Neuronal stem cell (in vitro differentiated cells): ENCODE results near the gene TMCC2.
"Not testable (repeated sequence)": the region's sequence is repeated elsewhere in the genome, so short reads cannot be mapped to it uniquely, and the experiment has no call there.

Experiments used
- DNase-seq: peaks from one replicate; pipeline ENCODE4 v3.0.0-alpha.2; 2013; ENCODE audit warnings: low spot score
- H2AFZ ChIP-seq: one replicate; pipeline ENCODE4 v1.6.1; 2013; ENCODE audit warnings: mild to moderate bottlenecking, low read length, inconsistent platforms
- H2AK5ac ChIP-seq: 2 replicates; pipeline ENCODE4 v1.6.1; 2013; ENCODE audit warnings: low read depth, mild to moderate bottlenecking, inconsistent platforms, low read length, moderate library complexity, mixed read lengths
- H2BK120ac ChIP-seq: 2 replicates; pipeline ENCODE4 v1.6.1; 2013; ENCODE audit warnings: low read depth, mild to moderate bottlenecking, inconsistent platforms, low read length, moderate library complexity, mixed read lengths
- H2BK12ac ChIP-seq: one replicate; pipeline ENCODE4 v1.6.1; 2013; ENCODE audit warnings: low read length, inconsistent platforms
- H2BK15ac ChIP-seq: 2 replicates; pipeline ENCODE4 v1.6.1; 2013; ENCODE audit warnings: mild to moderate bottlenecking, low read length, inconsistent platforms, mixed read lengths
- H2BK5ac ChIP-seq: one replicate; pipeline ENCODE4 v1.6.1; 2013; ENCODE audit warnings: inconsistent platforms, mild to moderate bottlenecking, low read length, moderate library complexity
- H3K14ac ChIP-seq: one replicate; pipeline ENCODE4 v1.6.1; 2013; ENCODE audit warnings: low read length, inconsistent platforms
- H3K18ac ChIP-seq: 2 replicates; pipeline ENCODE4 v1.6.1; 2013; ENCODE audit warnings: low read length, inconsistent platforms
- H3K23ac ChIP-seq: 2 replicates; pipeline ENCODE4 v1.6.1; 2013; ENCODE audit warnings: low read depth, mild to moderate bottlenecking, mixed read lengths, low read length, inconsistent platforms; ENCODE audit not compliant: poor library complexity
- H3K27ac ChIP-seq: replicated peaks from 3 replicates; pipeline ENCODE4 v1.5.1; 2013; ENCODE audit warnings: low read length, inconsistent platforms
- H3K27me3 ChIP-seq, 3 experiments: 2 replicates each; pipeline ENCODE4 v1.6.1; 2013; ENCODE audit warnings: low read length in 3 of 3, mild to moderate bottlenecking in 2 of 3, inconsistent platforms in 1 of 3, low read depth in 1 of 3, mixed read lengths in 1 of 3, moderate library complexity in 1 of 3; ENCODE audit not compliant: control insufficient read depth in 3 of 3, insufficient read depth in 3 of 3
- H3K36me3 ChIP-seq, 2 donors: replicated peaks in 1 of 2; 2 replicates each; pipeline ENCODE4 v1.6.1; 2013; ENCODE audit warnings: low read length in 2 of 2; ENCODE audit not compliant: control insufficient read depth in 2 of 2, insufficient read depth in 2 of 2
- H3K4ac ChIP-seq: 2 replicates; pipeline ENCODE4 v1.6.1; 2013; ENCODE audit warnings: inconsistent platforms, mild to moderate bottlenecking, low read length, moderate library complexity
- H3K4me1 ChIP-seq, 2 donors: 1 replicate in 1 of 2; 2 replicates in 1 of 2; pipeline ENCODE4 v1.6.1; 2013; ENCODE audit warnings: low read length in 2 of 2, low read depth in 1 of 2; ENCODE audit not compliant: control insufficient read depth in 2 of 2, insufficient read depth in 1 of 2
- H3K4me2 ChIP-seq: one replicate; pipeline ENCODE4 v1.6.1; 2013; ENCODE audit warnings: mild to moderate bottlenecking, low read length, inconsistent platforms; ENCODE audit not compliant: insufficient read depth, poor library complexity, severe bottlenecking
- H3K4me3 ChIP-seq, 2 donors: 2 replicates each; pipeline ENCODE4 v1.5.1; 2013; ENCODE audit warnings: low read length in 2 of 2, mild to moderate bottlenecking in 2 of 2, inconsistent platforms in 1 of 2, moderate library complexity in 1 of 2
- H3K79me1 ChIP-seq: one replicate; pipeline ENCODE4 v1.6.1; 2013; ENCODE audit warnings: low read depth, mild to moderate bottlenecking, inconsistent platforms, low read length, moderate library complexity
- H3K9ac ChIP-seq: one replicate; pipeline ENCODE4 v1.6.1; 2013; ENCODE audit warnings: mild to moderate bottlenecking, low read depth, low read length, inconsistent platforms; ENCODE audit not compliant: poor library complexity
- H3K9me3 ChIP-seq, 2 donors: replicated peaks in 1 of 2; 2 replicates each; pipeline versions ENCODE3 to v1.6.1; 2013; ENCODE audit warnings: low read length in 2 of 2, mild to moderate bottlenecking in 2 of 2, inconsistent platforms in 1 of 2, low read depth in 1 of 2, mixed read lengths in 1 of 2, moderate library complexity in 1 of 2; ENCODE audit not compliant: control insufficient read depth in 2 of 2, insufficient read depth in 1 of 2
- H4K8ac ChIP-seq: one replicate; pipeline ENCODE4 v1.6.1; 2013; ENCODE audit warnings: low read depth, mild to moderate bottlenecking, inconsistent platforms, low read length, moderate library complexity
- H4K91ac ChIP-seq: one replicate; pipeline ENCODE4 v1.6.1; 2013; ENCODE audit warnings: low read length, low read depth, mild to moderate bottlenecking, inconsistent platforms; ENCODE audit not compliant: poor library complexity
- WGBS, 2 donors: extraction: QIAGEN DNeasy Blood & Tissue Kit; methylation state at CpG; one replicate each; pipeline ENCODE4 v1.1.7; 2013; ENCODE audit warnings: missing lambda C conversion rate in 2 of 2, mixed read lengths in 1 of 2; ENCODE audit not compliant: insufficient read length in 2 of 2, insufficient replicate concordance in 1 of 2; ENCODE audit errors: extremely low coverage in 2 of 2; 5-methylcytosine and 5-hydroxymethylcytosine counted together

TMCC2 gene

GRCh38 chr1:205232127-205232820, 4.5 kb downstream of the TMCC2 start:
- Histone ChIP-seq H3K36me3 (peaks cover 0 to 4% of the 10 kb centered on the region in 2 donors), H3K79me1 (peaks cover 2% of the 10 kb centered on the region), H3K4me1 (peaks cover 6 to 7% of the 10 kb centered on the region in 2 donors), H3K27ac (no peak overlapping the region), H2BK12ac (no peak overlapping the region), H3K9ac (no peak overlapping the region), H4K8ac (no peak overlapping the region), H3K18ac (no peak overlapping the region), H2AK5ac (no peak overlapping the region), H3K4ac (no peak overlapping the region), H2BK5ac (no peak overlapping the region), H2BK15ac (no peak overlapping the region), H3K27me3 (peaks cover 0 to 7% (median 0%) of the 10 kb centered on the region in 3 experiments), H3K9me3 (no peaks in the 10 kb centered on the region), H3K14ac (no peak overlapping the region), H3K4me2 (no peak overlapping the region), H3K23ac (no peak overlapping the region), H3K4me3 (no peak overlapping the region), H2BK120ac (no peak overlapping the region), H4K91ac (no peak overlapping the region), H2AFZ (no peak overlapping the region)
- no CpG with 5 or more reads among the region's 7 CpGs for WGBS, 2 donors
- DNase-seq: no peak

- Histone ChIP-seq H4K91ac (no peak overlapping the region), H4K8ac (no peak overlapping the region), H2AK5ac (no peak overlapping the region), H3K4me3 (no peak overlapping the region), H3K18ac (no peak overlapping the region), H3K27ac (no peak overlapping the region), H3K27me3 (peaks cover 0 to 7% (median 0%) of the 10 kb centered on the region in 3 experiments), H3K4me1 (peaks cover 6% of the 10 kb centered on the region in 2 donors), H3K4ac (no peak overlapping the region), H3K9ac (no peak overlapping the region), H3K79me1 (peaks cover 2% of the 10 kb centered on the region), H3K23ac (no peak overlapping the region), H3K9me3 (no peaks in the 10 kb centered on the region), H2AFZ (no peak overlapping the region), H2BK12ac (no peak overlapping the region), H3K36me3 (peaks cover 0 to 4% of the 10 kb centered on the region in 2 donors), H3K4me2 (no peak overlapping the region), H2BK15ac (no peak overlapping the region), H2BK120ac (no peak overlapping the region), H3K14ac (no peak overlapping the region), H2BK5ac (no peak overlapping the region)
- 100% methylated on average over 1 of the region's 3 CpGs; no CpG with 5 or more reads in 1 of the 2 donors for WGBS, 2 donors
- no peak for DNase-seq
Measured at GRCh38 chr1:205232945-205233397, 5.2 kb downstream of the TMCC2 start.

- H3K27me3 ChIP-seq, H3K4ac ChIP-seq, DNase-seq, H2AK5ac ChIP-seq, H3K79me1 ChIP-seq, H3K36me3 ChIP-seq, H4K8ac ChIP-seq, H3K9ac ChIP-seq, H3K9me3 ChIP-seq, H3K18ac ChIP-seq, H2BK120ac ChIP-seq, H3K23ac ChIP-seq, H3K4me2 ChIP-seq, H2BK12ac ChIP-seq, H3K4me1 ChIP-seq, H2AFZ ChIP-seq, H4K91ac ChIP-seq, H2BK5ac ChIP-seq, H3K4me3 ChIP-seq, H3K14ac ChIP-seq, H3K27ac ChIP-seq, H2BK15ac ChIP-seq: not testable (repeated sequence)
- WGBS, 2 donors: no CpG with 5 or more reads among the region's 7 CpGs
Measured at GRCh38 chr1:205233986-205234385, 6.2 kb downstream of the TMCC2 start.

GRCh38 chr1:205235951-205236350, 8.2 kb downstream of the TMCC2 start:
- H3K27ac ChIP-seq: no peak overlapping the region
- H3K4me2 ChIP-seq: no peak overlapping the region
- no peak overlapping the region for H3K23ac ChIP-seq
- H3K4me1 ChIP-seq: peaks cover 0 to 1% of the 10 kb centered on the region in 2 donors
- no peak overlapping the region for H2BK5ac ChIP-seq
- no peak overlapping the region for H3K4me3 ChIP-seq
- H3K4ac ChIP-seq: no peak overlapping the region
- H3K36me3 ChIP-seq: peaks cover 0 to 2% of the 10 kb centered on the region in 2 donors
- no peak for DNase-seq
- H2AK5ac ChIP-seq: no peak overlapping the region
- H2BK120ac ChIP-seq: no peak overlapping the region
- H4K8ac ChIP-seq: no peak overlapping the region
- peaks cover 2% of the 10 kb centered on the region for H3K79me1 ChIP-seq
- H2BK15ac ChIP-seq: no peak overlapping the region
- H4K91ac ChIP-seq: no peak overlapping the region
- H3K9me3 ChIP-seq: no peaks in the 10 kb centered on the region
- no peak overlapping the region for H3K9ac ChIP-seq
- no peak overlapping the region for H3K18ac ChIP-seq
- no CpG with 5 or more reads among the region's 6 CpGs for WGBS, 2 donors
- no peak overlapping the region for H3K14ac ChIP-seq
- H2BK12ac ChIP-seq: no peak overlapping the region
- H3K27me3 ChIP-seq: no peaks in the 10 kb centered on the region
- H2AFZ ChIP-seq: no peak overlapping the region
